HCT116 (cell line): ENCODE results near the gene MFRP. TPM values are rescaled to one million over a fixed set of nuclear protein-coding genes. Genes with fewer than 3 reads are reported as not detected.
A peak's percentile ranks its signal among the peaks of the same experiment; 100 is the strongest.

Source experiments
- ATAC-seq: fragments of 200-7000 bp; cut with Tn5 transposase; 2 replicates; pipeline ENCODE4 v1.9.1; 2020; ENCODE audit warnings: mild to moderate bottlenecking, moderate library complexity
- BruUV-seq: library from RNA; stranded (reverse); fragments of 400-500 nt; replicated peaks from 2 replicates; lab custom pipeline; 2021; lab: Mats Ljungman, UMichigan
- CTCF ChIA-PET: fragments of 300-600 bp; sonication (Branson Sonifier 250); formaldehyde crosslinking; loops from one replicate; lab custom pipeline; 2021; ENCODE audit warnings: antibody characterized with exemption; lab: Charles Lee
- POLR2A ChIA-PET: fragments of 300-600, 350-600 bp; sonication (Branson Sonifier 250); formaldehyde crosslinking; loops from one replicate; lab custom pipeline; 2021; ENCODE audit warnings: antibody characterized with exemption; lab: Charles Lee
- RAD21 ChIA-PET, 2 experiments: fragments of 300-600 bp; sonication (Branson Sonifier 250); formaldehyde crosslinking; loops; one replicate each; lab custom pipeline; 2023; ENCODE audit warnings: low total read pairs in 2 of 2; ENCODE audit not compliant: uncharacterized antibody in 2 of 2, unreplicated experiment in 2 of 2, low non-redundant PET in 1 of 2; lab: Charles Lee
- DNase-seq: peaks from one replicate; pipeline ENCODE4 v3.0.0-alpha.2; 2010; ENCODE audit warnings: low read depth, low spot score
- H2AFZ ChIP-seq: fragments of 200-600 bp; shearing (Covaris generic), sonication (generic); 2 replicates; pipeline ENCODE4 v1.6.1; 2017; ENCODE audit warnings: low read depth, mixed run types, mixed read lengths, antibody characterized with exemption, low read length; ENCODE audit not compliant: poor library complexity, severe bottlenecking
- H3K27ac ChIP-seq: 2 replicates; pipeline ENCODE4 v1.5.1; 2012; ENCODE audit warnings: low read depth, low read length
- H3K27me3 ChIP-seq: fragments of 200-600 bp; sonication (generic); 2 replicates; pipeline ENCODE4 v1.6.1; 2016; ENCODE audit warnings: mixed run types, low read length, mixed read lengths; ENCODE audit not compliant: insufficient read depth
- H3K36me3 ChIP-seq, 2 experiments: fragments of 200-500 bp in 1 of 2; fragments of 200-600 bp in 1 of 2; sonication (Bioruptor generic) in 1 of 2; sonication (generic) in 1 of 2; 2 replicates each; pipeline versions ENCODE4 v1.5.1 to v1.6.1; 2014 to 2016; ENCODE audit warnings: low read length in 2 of 2, inconsistent platforms in 1 of 2, mixed read lengths in 1 of 2, mixed run types in 1 of 2; ENCODE audit not compliant: insufficient read depth in 2 of 2, control insufficient read depth in 1 of 2
- H3K4me1 ChIP-seq, 2 experiments: fragments of 200-600 bp in 1 of 2; sonication (generic) in 1 of 2; 2 replicates each; pipeline versions ENCODE4 v1.5.1 to v1.6.1; 2012 to 2017; ENCODE audit warnings: low read length in 2 of 2, inconsistent platforms in 1 of 2, mild to moderate bottlenecking in 1 of 2, mixed read lengths in 1 of 2, mixed run types in 1 of 2, moderate library complexity in 1 of 2; ENCODE audit not compliant: insufficient read depth in 2 of 2, control insufficient read depth in 1 of 2
- H3K4me2 ChIP-seq: fragments of 200-600 bp; sonication (generic); 2 replicates; pipeline ENCODE4 v1.6.1; 2017; ENCODE audit warnings: mixed run types, low read length, mixed read lengths
- H3K4me3 ChIP-seq, 2 experiments: fragments of 200-600 bp in 1 of 2; sonication (generic) in 1 of 2; replicated peaks in 1 of 2; 2 replicates each; pipeline ENCODE4 v1.5.1; 2011 to 2016; ENCODE audit warnings: low read length in 2 of 2, control low read depth in 1 of 2, low read depth in 1 of 2, mild to moderate bottlenecking in 1 of 2, mixed read lengths in 1 of 2, mixed run types in 1 of 2
- H3K79me2 ChIP-seq: fragments of 200-600 bp; sonication (generic); 2 replicates; pipeline ENCODE4 v1.6.1; 2017; ENCODE audit warnings: mild to moderate bottlenecking, mixed run types, low read length, moderate library complexity, mixed read lengths; ENCODE audit not compliant: insufficient read depth
- H3K9ac ChIP-seq: fragments of 200-600 bp; sonication (generic); 2 replicates; pipeline ENCODE4 v1.6.1; 2016; ENCODE audit warnings: low read length, mixed read lengths
- H3K9me2 ChIP-seq: fragments of 200-600 bp; sonication (generic), shearing (Covaris generic); 2 replicates; pipeline ENCODE4 v1.6.1; 2017; ENCODE audit warnings: mixed run types, mild to moderate bottlenecking, moderate library complexity; ENCODE audit not compliant: insufficient read depth
- H3K9me3 ChIP-seq, 2 experiments: fragments of 200-500 bp in 1 of 2; fragments of 200-600 bp in 1 of 2; sonication (Bioruptor generic) in 1 of 2; sonication (generic) in 1 of 2; 2 replicates each; pipeline ENCODE4 v1.6.1; 2014 to 2017; ENCODE audit warnings: low read length in 2 of 2, mixed read lengths in 2 of 2, inconsistent platforms in 1 of 2, low read depth in 1 of 2, mild to moderate bottlenecking in 1 of 2, mixed run types in 1 of 2, moderate library complexity in 1 of 2; ENCODE audit not compliant: control insufficient read depth in 1 of 2, insufficient read depth in 1 of 2
- H4K20me1 ChIP-seq: fragments of 200-600 bp; sonication (generic), shearing (Covaris generic); 2 replicates; pipeline ENCODE4 v1.6.1; 2017; ENCODE audit warnings: mixed run types, mild to moderate bottlenecking, moderate library complexity; ENCODE audit not compliant: insufficient read depth
- CBX3 ChIP-seq: IDR thresholded peaks from 2 replicates; pipeline ENCODE4 v1.6.1; 2012; ENCODE audit warnings: low read depth
- CTCF ChIP-seq, 3 experiments: fragments of 200-600 bp in 1 of 3; sonication (generic) in 1 of 3; IDR thresholded peaks in 2 of 3; conservative IDR thresholded peaks in 1 of 3; 2 replicates each; pipeline ENCODE4 v1.5.1; 2012 to 2017; ENCODE audit warnings: low read depth in 2 of 3, low read length in 2 of 3, antibody characterized with exemption in 1 of 3, borderline replicate concordance in 1 of 3, control low read depth in 1 of 3, mild to moderate bottlenecking in 1 of 3, mixed read lengths in 1 of 3, mixed run types in 1 of 3, moderate library complexity in 1 of 3; ENCODE audit not compliant: insufficient read depth in 1 of 3
- JUND ChIP-seq: IDR thresholded peaks from 2 replicates; pipeline ENCODE4 v1.6.1; 2012
- MAX ChIP-seq: IDR thresholded peaks from 2 replicates; pipeline ENCODE4 v1.6.1; 2012
- POLR2A ChIP-seq: IDR thresholded peaks from 2 replicates; pipeline ENCODE4 v1.7.0; 2011; ENCODE audit warnings: borderline replicate concordance; ENCODE audit not compliant: insufficient read depth, insufficient read length; ENCODE audit errors: extremely low read depth
- SIN3A ChIP-seq: IDR thresholded peaks from 2 replicates; pipeline ENCODE4 v1.6.1; 2012; ENCODE audit warnings: low read depth
- SP1 ChIP-seq: IDR thresholded peaks from 2 replicates; pipeline ENCODE4 v1.6.1; 2012; ENCODE audit warnings: low read depth
- TCF7L2 ChIP-seq: IDR thresholded peaks from 2 replicates; pipeline ENCODE4 v1.7.0; 2011; ENCODE audit warnings: borderline replicate concordance, inconsistent platforms; ENCODE audit not compliant: insufficient read depth, insufficient read length; ENCODE audit errors: extremely low read depth
- YY1 ChIP-seq: IDR thresholded peaks from 2 replicates; pipeline ENCODE4 v1.6.1; 2011; ENCODE audit warnings: low read length, low read depth, moderate library complexity, mild to moderate bottlenecking; ENCODE audit not compliant: insufficient replicate concordance; ENCODE audit errors: extremely low read depth
- ZBTB33 ChIP-seq: IDR thresholded peaks from 2 replicates; pipeline ENCODE4 v1.6.1; 2011; ENCODE audit warnings: mild to moderate bottlenecking, low read length, moderate library complexity; ENCODE audit not compliant: insufficient replicate concordance; ENCODE audit errors: extremely low read depth
- ZNF274 ChIP-seq: fragments of 200-500 bp; sonication (Bioruptor generic); IDR thresholded peaks from 2 replicates; pipeline ENCODE4 v1.6.1; 2014; ENCODE audit warnings: mild to moderate bottlenecking, low read depth, low read length, inconsistent platforms
- intact Hi-C: fragments of 100-400 bp; cut with micrococcal nuclease; formaldehyde crosslinking; loops from 2 replicates; pipeline ENCODE4 v1.10.0; 2022
- total RNA-seq: library from RNA; stranded (reverse); gene quantifications from one replicate; pipeline ENCODE4 v1.2.1, GENCODE V29; 2021; ENCODE audit not compliant: unreplicated experiment

The MFRP gene
- total RNA-seq, 1 experiment from 2014 or later, result not detected

- peak; percentile 83 to 86 (median 86) for TF ChIP-seq CTCF (IDR thresholded peaks at IDR 0.05 in 2 of 3, conservative IDR thresholded peaks at IDR 0.05 in 1 of 3; ENCODE audit: borderline replicate concordance in 1 of 3, insufficient read depth in 1 of 3, low read depth in 2 of 3, low read length in 2 of 3)
- TF ChIP-seq SP1, result no peak; the same call in 1 of the 2 replicates
- no peak; the same call in 1 of the 2 replicates for TF ChIP-seq CBX3
- TF ChIP-seq SIN3A, result peak; percentile 98
- no peak for TF ChIP-seq JUND
Measured at GRCh38 chr11:119381181-119381988, 34.9 kb upstream of the MFRP start, which contains the start of gene USP2 (continued).

GRCh38 chr11:119380827-119381180 lies 34.3 kb upstream of the MFRP start:
- ATAC-seq (no peak), DNase-seq (no peak)
- Histone ChIP-seq H3K36me3 (no peaks in the 10 kb centered on the region), H3K9ac (peak overlapping the region; percentile 71), H4K20me1 (no peaks in the 10 kb centered on the region), H3K79me2 (no peaks in the 10 kb centered on the region), H3K4me1 (peaks cover 6 to 33% of the 10 kb centered on the region in 2 experiments; a peak in 3 of 4 replicates), H3K27me3 (no peaks in the 10 kb centered on the region), H3K4me3 (peak overlapping the region; percentile 63 to 65), H3K27ac (no peak overlapping the region; the same call in 1 of the 2 replicates), H2AFZ (no peak overlapping the region), H3K4me2 (peak overlapping the region; percentile 89), H3K9me2 (no peaks in the 10 kb centered on the region), H3K9me3 (no peaks in the 10 kb centered on the region)
- ChIA-PET RAD21 (no interaction called here), POLR2A (no interaction called here), CTCF (interaction anchor here (0.9 to 2.7 kb wide), 8 partner anchors 8 to 94 kb away, joined by 3 to 16 read pairs (median 8); no protein-coding TSS in a partner anchor)
- intact Hi-C loops, result loop anchor here (1.0 to 5.0 kb wide), 2 partner anchors 279 to 325 kb away; partner anchors contain the start of gene DPAGT1
- TSS peak; percentile 68 for BruUV-seq
- TF ChIP-seq JUND, result no peak
- no peak for TF ChIP-seq MAX
- TF ChIP-seq ZNF274, result no peak
- TF ChIP-seq POLR2A, result no peak
- no peak for TF ChIP-seq TCF7L2
- no peak for TF ChIP-seq CBX3
- TF ChIP-seq YY1, result no peak
- TF ChIP-seq CTCF (IDR thresholded peaks at IDR 0.05 in 2 of 3, conservative IDR thresholded peaks at IDR 0.05 in 1 of 3; ENCODE audit: borderline replicate concordance in 1 of 3, insufficient read depth in 1 of 3, low read depth in 2 of 3, low read length in 2 of 3), result no peak
- no peak for TF ChIP-seq ZBTB33
- TF ChIP-seq SP1, result no peak
